NCI-H1417 (cell line): ENCODE measurements around the gene ABL2.
"Not testable (repeated sequence)": the region's sequence is repeated elsewhere in the genome, so short reads cannot be mapped to it uniquely, and the experiment has no call there.

Source experiments
- DNase-seq, 3 experiments: peaks; one replicate each; lab custom pipeline; 2025; lab: John Stamatoyannopoulos, UW

ABL2 gene

DNA sequence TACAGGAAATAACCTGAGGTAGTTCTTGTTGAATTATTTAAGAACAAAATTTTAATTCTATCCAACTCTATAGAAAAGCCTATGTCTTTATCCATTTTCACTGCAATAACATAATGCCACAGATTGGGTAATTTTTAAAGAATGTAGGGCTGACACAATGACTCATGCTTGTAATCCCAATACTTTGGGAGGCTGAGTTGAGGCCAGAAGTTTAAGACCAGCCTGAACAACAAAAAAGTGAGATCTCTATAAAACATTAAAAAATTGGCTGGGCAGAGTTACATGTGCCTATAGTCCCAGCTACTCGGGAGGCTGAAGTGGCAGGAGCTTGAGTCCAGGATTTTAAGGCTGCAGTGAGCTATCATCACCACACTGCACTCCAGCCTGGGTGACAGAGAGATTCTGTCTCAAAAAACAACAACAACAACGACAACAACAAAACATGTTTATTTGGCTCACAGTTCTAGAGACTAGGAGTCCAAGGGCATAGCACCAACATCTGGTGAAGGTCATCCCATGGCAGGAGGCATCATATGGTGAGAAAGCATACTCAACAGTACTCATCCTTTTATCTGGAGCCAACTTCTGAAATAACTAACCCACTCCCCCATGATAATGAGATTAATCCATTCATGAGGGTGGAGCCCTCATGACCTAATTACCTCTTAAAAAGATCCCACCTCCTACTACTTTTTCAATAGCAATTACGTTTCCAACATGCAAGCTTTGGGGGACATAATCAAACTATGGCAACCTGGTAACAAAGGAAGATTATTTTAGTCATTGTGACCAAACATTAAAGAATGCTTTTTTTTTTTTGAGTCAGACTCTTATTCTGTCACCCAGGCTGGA is 59.6 kb downstream of the ABL2 start:
- DNase-seq: no peak

DNA sequence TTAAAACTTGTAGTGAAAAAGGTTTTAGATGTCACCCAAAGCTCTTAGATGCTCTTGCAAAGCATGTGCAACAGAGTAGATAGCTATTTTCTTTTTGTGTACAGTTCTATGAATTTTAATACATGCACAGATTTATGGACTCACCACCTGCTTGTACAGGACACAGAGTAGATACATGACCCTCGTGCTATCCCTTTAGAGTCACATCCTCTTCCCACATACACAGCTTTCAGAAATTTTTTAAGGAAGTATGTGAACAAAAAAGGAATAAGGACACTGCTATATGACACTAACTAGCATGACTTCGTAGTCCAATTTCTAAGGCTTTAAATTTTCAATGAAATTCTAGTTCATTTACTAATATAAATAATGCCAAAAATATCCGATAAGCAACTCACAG is 60.9 kb downstream of the ABL2 start:
- DNase-seq: no peak

- no peak for DNase-seq
Observed at GRCh38 chr1:179167955-179168354, 61.5 kb downstream of the ABL2 start.

GRCh38 chr1:179167418-179167777 is 62.1 kb downstream of the ABL2 start:
- DNase-seq: no peak

DNA sequence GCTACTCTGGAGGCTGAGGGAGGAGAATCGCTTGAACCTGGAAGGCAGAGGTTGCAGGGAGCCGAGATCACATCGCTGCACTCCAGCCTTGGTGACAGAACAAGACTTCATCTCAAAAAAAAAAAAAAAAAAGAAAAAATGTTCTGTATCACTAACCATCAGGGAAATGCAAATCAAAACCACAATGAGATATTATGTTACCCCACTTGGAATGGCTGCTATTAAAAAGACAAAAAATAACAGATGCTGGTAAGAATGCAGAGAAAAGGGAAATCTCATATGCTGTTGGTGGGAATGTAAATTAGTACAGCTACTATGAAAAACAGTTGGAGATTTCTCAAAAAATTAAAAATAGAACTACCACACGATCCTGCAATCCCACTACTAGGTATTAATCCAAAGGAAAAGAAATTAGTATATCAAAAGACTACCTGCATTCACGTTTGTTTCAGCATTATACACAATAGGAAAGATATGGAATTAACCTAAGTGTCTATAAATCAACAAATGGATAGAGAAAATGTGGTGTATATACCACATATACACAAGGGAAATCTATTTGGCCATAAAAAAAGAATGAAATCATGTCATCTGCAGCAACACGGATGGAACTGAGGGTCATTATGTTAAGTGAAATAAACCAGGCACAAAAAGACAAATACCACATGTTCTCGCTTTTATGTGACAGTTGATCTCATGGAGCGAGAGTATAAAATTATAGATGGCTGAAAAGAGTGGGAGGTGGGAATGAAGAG is 62.6 kb downstream of the ABL2 start:
- peak in 1 of 3 experiments; percentile 35 for DNase-seq

GRCh38 chr1:179164494-179164893 is 65.0 kb downstream of the ABL2 start:
- no peak for DNase-seq

- no peak for DNase-seq
Observed at GRCh38 chr1:179156708-179157107, 72.8 kb downstream of the ABL2 start.

GRCh38 chr1:179156026-179156425 is 73.5 kb downstream of the ABL2 start:
- DNase-seq: no peak

DNA sequence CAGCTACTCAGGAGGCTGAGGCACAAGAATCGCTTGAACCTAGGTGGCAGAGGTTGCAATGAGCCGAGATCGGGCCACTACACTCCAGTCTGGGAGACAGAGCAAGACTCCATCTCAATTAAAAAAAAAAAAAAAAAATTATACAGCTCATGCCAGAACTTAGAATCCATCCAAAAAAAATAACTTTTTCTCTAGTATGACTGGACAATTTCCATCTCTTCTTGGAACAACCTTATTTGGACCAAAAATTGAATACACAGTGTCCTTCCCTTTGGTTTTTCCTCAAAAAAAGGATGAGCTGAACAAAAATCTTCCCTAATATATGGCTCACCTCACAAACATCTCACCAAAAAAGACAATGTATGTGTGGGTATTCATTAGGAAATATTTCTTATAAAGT is 73.9 kb downstream of the ABL2 start:
- DNase-seq: no peak

DNA sequence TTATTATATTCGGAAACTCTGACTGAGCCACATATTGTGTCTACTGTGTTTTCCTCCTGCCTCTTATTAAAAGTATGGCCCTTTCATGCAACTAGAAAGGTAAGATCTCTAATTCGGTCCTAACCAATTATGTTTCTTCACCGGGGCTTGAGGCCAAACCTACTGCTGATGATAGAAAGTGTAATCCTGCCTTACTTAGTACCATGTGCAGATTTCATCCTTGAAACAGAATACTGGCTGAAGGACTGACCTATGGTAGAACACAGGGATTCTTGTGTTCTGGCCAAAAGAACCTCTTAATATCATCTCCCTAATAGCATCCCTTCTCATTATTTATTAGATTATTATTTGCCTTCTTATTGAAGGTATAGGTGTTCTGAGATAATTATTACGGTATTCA is 75.0 kb downstream of the ABL2 start:
- DNase-seq: no peak

GRCh38 chr1:179153217-179153616 is 76.3 kb downstream of the ABL2 start:
- DNase-seq: no peak

- no peak for DNase-seq
Observed at GRCh38 chr1:179151908-179152682, 77.4 kb downstream of the ABL2 start.

DNA sequence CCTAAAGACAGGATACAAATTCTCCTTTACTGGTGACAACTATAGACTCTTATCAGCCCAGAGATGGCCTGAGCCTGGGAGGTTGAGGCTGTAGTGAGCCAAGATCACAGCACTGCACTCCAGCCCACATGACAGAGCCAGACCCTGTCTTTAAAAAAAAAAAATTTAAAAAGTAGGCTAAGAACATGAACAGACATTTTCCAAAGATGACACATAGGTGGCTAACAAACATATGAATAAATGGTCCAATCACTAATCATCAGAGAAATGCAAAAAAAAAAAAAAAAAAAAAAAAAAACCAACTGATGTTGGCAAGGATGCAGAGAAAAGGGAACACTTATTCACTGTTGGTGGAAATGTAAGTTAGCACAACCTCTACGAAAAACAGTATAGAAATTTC is 82.6 kb downstream of the ABL2 start:
- DNase-seq: no peak

DNA sequence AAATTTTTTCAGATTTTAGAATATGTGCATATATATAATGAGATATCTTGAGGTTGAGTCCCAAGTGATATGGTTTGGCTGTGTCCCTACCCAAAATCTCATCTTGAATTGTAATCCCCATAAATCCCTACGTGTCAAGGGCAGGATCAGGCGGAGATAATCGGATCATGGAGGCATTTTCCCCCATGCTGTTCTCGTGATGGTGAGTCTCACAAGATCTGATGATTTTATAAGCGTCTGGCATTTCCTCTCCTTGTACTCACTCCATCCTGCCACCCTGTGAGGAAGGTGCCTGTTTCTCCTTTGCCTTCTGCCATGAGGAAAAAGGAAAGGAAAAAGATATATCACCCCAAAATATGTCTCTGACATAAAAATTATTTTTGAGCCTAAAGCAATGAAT is 83.0 kb downstream of the ABL2 start:
- no peak for DNase-seq

- no peak for DNase-seq
Observed at GRCh38 chr1:179145521-179145920, 84.0 kb downstream of the ABL2 start.

GRCh38 chr1:179144626-179145025 is 84.9 kb downstream of the ABL2 start:
- no peak for DNase-seq

- no peak for DNase-seq
Observed at GRCh38 chr1:179143322-179143721, 86.2 kb downstream of the ABL2 start.

DNA sequence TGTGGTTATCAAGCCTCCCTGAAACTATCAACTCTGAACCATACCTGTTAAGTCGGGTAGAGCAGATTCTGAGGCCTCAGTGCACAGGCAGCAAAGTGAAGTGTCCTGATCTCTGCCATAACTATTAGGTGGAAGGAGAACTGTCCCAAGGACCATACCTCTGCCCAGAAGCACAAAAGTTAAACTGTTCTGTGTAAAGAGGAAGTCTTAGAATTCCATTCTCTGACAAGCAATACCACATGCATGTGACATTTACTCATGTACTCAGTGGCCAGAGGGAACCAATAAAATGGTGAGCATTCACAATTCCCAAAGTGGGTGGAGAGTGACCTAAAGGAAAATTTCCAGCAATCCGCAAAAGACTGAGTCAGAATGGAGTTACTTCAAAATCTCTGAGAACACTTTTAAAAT is 86.6 kb downstream of the ABL2 start:
- no peak for DNase-seq

- no peak for DNase-seq
Observed at GRCh38 chr1:179141592-179142251, 87.8 kb downstream of the ABL2 start.

DNA sequence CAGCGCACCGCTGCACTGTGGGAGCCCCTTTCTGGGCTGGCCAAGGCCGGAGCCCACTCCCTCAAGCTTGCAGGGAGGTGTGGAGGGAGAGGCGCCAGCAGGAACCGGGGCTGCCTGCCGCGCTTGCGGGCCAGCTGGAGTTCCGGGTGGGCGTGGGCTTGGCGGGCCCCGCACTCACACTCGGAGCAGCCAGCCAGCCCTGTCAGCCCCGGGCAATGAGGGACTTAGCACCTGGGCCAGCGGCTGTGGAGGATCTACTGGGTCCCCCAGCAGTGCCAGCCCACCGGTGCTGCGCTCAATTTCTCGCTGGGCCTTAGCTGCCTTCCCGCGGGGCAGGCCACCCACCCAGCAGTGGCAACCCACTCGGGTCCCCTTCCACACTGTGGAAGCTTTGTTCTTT is 90.7 kb downstream of the ABL2 start:
- not testable (repeated sequence) for DNase-seq

DNA sequence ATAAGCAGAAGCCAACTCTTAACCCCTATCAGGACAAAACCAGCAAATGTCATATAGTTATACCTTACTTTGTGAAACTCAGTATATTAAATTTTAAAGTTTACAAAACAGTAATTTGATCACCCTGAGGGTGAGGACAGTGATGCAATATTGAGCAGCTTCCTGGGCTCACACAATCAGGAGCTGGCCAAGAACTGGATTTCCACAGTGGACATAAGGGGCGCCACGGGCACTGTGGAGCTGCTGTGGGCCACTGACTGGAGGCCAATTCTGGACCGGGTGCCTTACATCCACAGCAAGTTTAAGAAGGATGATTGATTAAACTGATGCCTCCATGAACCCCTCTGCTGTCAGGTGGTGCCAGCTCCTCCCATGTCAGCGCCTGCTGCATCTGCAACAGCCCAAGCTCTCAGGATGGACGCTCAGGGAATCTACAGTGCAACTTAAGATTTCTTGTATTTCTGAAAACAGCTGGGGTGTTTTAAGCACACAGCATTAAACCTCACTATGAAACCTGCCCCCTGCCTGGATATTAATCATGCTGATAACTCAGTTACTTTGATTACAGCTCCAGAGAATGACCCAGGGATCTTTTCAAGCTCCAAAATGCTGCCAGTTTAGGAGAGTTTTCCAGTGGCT is 91.7 kb downstream of the ABL2 start:
- no peak for DNase-seq

DNA sequence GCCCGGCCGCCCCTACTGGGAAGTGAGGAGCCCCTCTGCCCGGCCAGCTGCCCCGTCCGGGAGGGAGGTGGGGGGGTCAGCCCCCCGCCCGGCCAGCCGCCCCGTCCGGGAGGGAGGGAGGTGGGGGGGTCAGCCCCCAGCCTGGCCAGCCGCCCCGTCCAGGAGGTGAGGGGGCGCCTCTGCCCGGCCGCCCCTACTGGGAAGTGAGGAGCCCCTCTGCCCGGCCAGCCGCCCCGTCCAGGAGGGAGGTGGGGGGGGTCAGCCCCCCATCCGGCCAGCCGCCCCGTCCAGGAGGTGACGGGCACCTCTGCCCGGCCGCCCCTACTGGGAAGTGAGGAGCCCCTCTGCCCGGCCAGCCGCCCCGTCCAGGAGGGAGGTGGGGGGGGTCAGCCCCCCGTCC is 93.8 kb downstream of the ABL2 start:
- not testable (repeated sequence) for DNase-seq
